DMS79 (cell line): ENCODE results near the gene S100A14.
"Not testable (repeated sequence)": the region's sequence is repeated elsewhere in the genome, so short reads cannot be mapped to it uniquely, and the experiment has no call there.

Source experiments
- DNase-seq: peaks from one replicate; lab custom pipeline; 2025; lab: John Stamatoyannopoulos, UW

The S100A14 gene

GRCh38 chr1:153616144-153616916 lies at the start of gene S100A14:
TSS of gene S100A14 (minus strand) at chr1:153616325. CDS start at chr1:153615858, 467 bp downstream.
- DNase-seq: peak; percentile 23

- no peak for DNase-seq
Measured at GRCh38 chr1:153663211-153663610, 47.1 kb upstream of the S100A14 start.

- no peak for DNase-seq
Measured at GRCh38 chr1:153662269-153662668, 46.1 kb upstream of the S100A14 start.

- no peak for DNase-seq
Measured at GRCh38 chr1:153661111-153661708, 45.1 kb upstream of the S100A14 start.

- DNase-seq: no peak
Measured at GRCh38 chr1:153659656-153660055, 43.5 kb upstream of the S100A14 start.

- DNase-seq: no peak
Measured at GRCh38 chr1:153659175-153659534, 43.0 kb upstream of the S100A14 start.

- DNase-seq: peak; percentile 71
Measured at GRCh38 chr1:153658400-153659174, 42.5 kb upstream of the S100A14 start, which contains the start of gene SNAPIN. TSS of gene SNAPIN (plus strand) at chr1:153658703. CDS start at chr1:153658744, 41 bp downstream.

- DNase-seq: no peak
Measured at GRCh38 chr1:153655333-153655732, 39.2 kb upstream of the S100A14 start.

GRCh38 chr1:153652805-153653500 lies 36.8 kb upstream of the S100A14 start:
- DNase-seq: no peak

- DNase-seq: no peak
Measured at GRCh38 chr1:153651771-153652170, 35.6 kb upstream of the S100A14 start.

GRCh38 chr1:153649863-153650235 lies 33.7 kb upstream of the S100A14 start:
- DNase-seq: no peak

GRCh38 chr1:153649137-153649862 lies 33.2 kb upstream of the S100A14 start:
- no peak for DNase-seq

GRCh38 chr1:153648000-153648643 lies 32.0 kb upstream of the S100A14 start:
- no peak for DNase-seq

GRCh38 chr1:153647346-153647714 lies 31.2 kb upstream of the S100A14 start:
- no peak for DNase-seq

- no peak for DNase-seq
Measured at GRCh38 chr1:153646672-153647345, 30.7 kb upstream of the S100A14 start.

- DNase-seq: no peak
Measured at GRCh38 chr1:153643816-153644215, 27.7 kb upstream of the S100A14 start.

GRCh38 chr1:153643100-153643499 lies 27.0 kb upstream of the S100A14 start:
- no peak for DNase-seq

GRCh38 chr1:153642161-153642560 lies 26.0 kb upstream of the S100A14 start:
- no peak for DNase-seq

GRCh38 chr1:153640861-153641260 lies 24.7 kb upstream of the S100A14 start:
- DNase-seq: no peak

GRCh38 chr1:153640213-153640612 lies 24.1 kb upstream of the S100A14 start:
- DNase-seq: not testable (repeated sequence)

GRCh38 chr1:153639280-153639679 lies 23.2 kb upstream of the S100A14 start:
- no peak for DNase-seq
